GM21619 (cell line): ENCODE data around the gene ARTN.
A peak's percentile ranks its signal among the peaks of the same experiment; 100 is the strongest.

ENCODE experiments used
- ATAC-seq: cut with Tn5 transposase; IDR thresholded peaks from one replicate; pipeline ENCODE4 v1.9.1; 2021; ENCODE audit not compliant: unreplicated experiment

ARTN gene

GRCh38 chr1:43947061-43947873, 13.7 kb downstream of the ARTN start:
- no peak for ATAC-seq

GRCh38 chr1:43947874-43948437, 14.4 kb downstream of the ARTN start:
- no peak for ATAC-seq

GRCh38 chr1:43949678-43950077, 16.1 kb downstream of the ARTN start:
- no peak for ATAC-seq

GRCh38 chr1:43951021-43951985, 17.7 kb downstream of the ARTN start:
- ATAC-seq: no peak

- no peak for ATAC-seq
These were observed 19.2 kb downstream of the ARTN start for GRCh38 chr1:43952731-43953346.

- no peak for ATAC-seq
These were observed 19.8 kb downstream of the ARTN start for GRCh38 chr1:43953361-43953760.

GRCh38 chr1:43954036-43954435, 20.4 kb downstream of the ARTN start:
- ATAC-seq: no peak

- ATAC-seq: no peak
These were observed 22.6 kb downstream of the ARTN start for GRCh38 chr1:43956234-43956633.

GRCh38 chr1:43957407-43958040, 23.9 kb downstream of the ARTN start:
- ATAC-seq: no peak

GRCh38 chr1:43958351-43959255, 25.0 kb downstream of the ARTN start:
- no peak for ATAC-seq

- no peak for ATAC-seq
These were observed 27.2 kb downstream of the ARTN start for GRCh38 chr1:43960798-43961197.

- no peak for ATAC-seq
These were observed 28.1 kb downstream of the ARTN start for GRCh38 chr1:43961692-43962091.

- no peak for ATAC-seq
These were observed 28.7 kb downstream of the ARTN start for GRCh38 chr1:43962324-43962723.

- no peak for ATAC-seq
These were observed 29.4 kb downstream of the ARTN start for GRCh38 chr1:43963006-43963405.

- no peak for ATAC-seq
These were observed 30.3 kb downstream of the ARTN start for GRCh38 chr1:43963890-43964289.

GRCh38 chr1:43965316-43965715, 31.7 kb downstream of the ARTN start:
- ATAC-seq: no peak

GRCh38 chr1:43968348-43968948, 34.8 kb downstream of the ARTN start:
- ATAC-seq: no peak

- ATAC-seq: no peak
These were observed 35.8 kb downstream of the ARTN start for GRCh38 chr1:43969416-43969745.

- peak; percentile 81 for ATAC-seq
These were observed 36.3 kb downstream of the ARTN start, which contains the start of gene DPH2 for GRCh38 chr1:43969746-43970466. TSS of gene DPH2 (plus strand) at chr1:43970010. CDS start at chr1:43970176, 166 bp downstream.
